Measurements from ENCODE around the gene CAPZB. TPM values are rescaled to one million over a fixed set of nuclear protein-coding genes. Genes with fewer than 3 reads are reported as not detected.

CAPZB gene
- polyA plus RNA-seq, 1 donor from 2014 or later: 159 TPM

DNA sequence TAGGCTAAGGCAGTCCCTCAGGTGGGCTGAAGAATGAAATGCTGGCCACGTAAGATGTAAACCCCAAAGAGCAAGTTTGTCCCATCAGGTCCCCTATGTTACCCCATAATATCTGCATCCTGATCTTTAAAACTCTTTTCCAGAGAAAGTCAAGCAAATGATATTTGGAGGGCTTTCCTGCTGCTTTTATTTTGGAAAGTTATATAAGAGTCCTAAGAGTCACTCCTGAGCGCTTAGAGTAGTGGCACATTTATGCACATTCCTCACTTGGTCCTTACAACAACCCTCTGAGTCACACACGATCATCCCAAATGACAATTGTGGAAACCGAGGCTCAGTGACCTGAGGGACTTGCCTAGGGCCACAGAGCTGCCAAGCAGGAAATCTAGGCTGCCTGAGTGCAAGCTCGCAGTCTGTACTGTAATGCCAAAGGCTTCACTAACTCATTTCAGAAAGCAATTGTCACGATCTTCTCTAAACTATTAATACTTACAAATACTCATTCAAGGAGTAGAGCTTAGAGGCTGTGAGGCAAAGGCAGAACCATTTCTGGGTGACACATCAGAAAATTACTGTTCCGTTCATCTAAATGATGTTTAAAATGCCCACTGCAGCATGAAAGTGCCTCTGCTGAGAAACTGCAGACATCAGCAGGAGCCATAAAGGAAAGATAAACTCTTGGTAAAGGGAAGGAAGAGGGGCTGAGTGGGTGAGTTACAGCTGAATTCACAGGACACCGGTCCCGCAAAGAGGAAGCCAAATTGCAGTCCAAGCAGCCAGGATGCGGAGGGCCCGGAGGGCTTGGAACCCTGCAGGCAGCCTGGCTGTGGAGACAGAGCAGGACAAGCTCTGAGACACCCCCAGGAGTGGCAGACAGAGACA, 30.8 kb downstream of the CAPZB start:
- H3K4me3 ChIP-seq (ENCODE audit: low read length): no peak overlapping the region
- no peaks in the 10 kb centered on the region for H3K9me2 ChIP-seq (ENCODE audit: insufficient read depth, low read length)
- no peaks in the 10 kb centered on the region for H4K20me1 ChIP-seq (ENCODE audit: insufficient read depth)
- no peaks in the 10 kb centered on the region for H3K9me3 ChIP-seq (ENCODE audit: low read length)
- H3K27me3 ChIP-seq (ENCODE audit: insufficient read depth, low read depth, low read length): no peaks in the 10 kb centered on the region
- no peaks in the 10 kb centered on the region for H3F3A ChIP-seq (ENCODE audit: insufficient read depth, low read length, poor library complexity, severe bottlenecking)
- TF ChIP-seq EP300 (conservative IDR thresholded peaks at IDR 0.05; ENCODE audit: poor library complexity, severe bottlenecking) (no peak), POLR2AphosphoS5 (IDR thresholded peaks at IDR 0.05) (no peak), EZH2 (IDR thresholded peaks at IDR 0.05; ENCODE audit: borderline replicate concordance, insufficient read depth, low read length, poor library complexity, severe bottlenecking) (no peak), RAD21 (conservative IDR thresholded peaks at IDR 0.05) (no peak), SMC3 (conservative IDR thresholded peaks at IDR 0.05; ENCODE audit: poor library complexity) (no peak), TAF1 (IDR thresholded peaks at IDR 0.05; ENCODE audit: low read depth) (no peak), MXI1 (conservative IDR thresholded peaks at IDR 0.05; ENCODE audit: poor library complexity, severe bottlenecking) (no peak)
- TF ChIP-seq, protein P1, sequence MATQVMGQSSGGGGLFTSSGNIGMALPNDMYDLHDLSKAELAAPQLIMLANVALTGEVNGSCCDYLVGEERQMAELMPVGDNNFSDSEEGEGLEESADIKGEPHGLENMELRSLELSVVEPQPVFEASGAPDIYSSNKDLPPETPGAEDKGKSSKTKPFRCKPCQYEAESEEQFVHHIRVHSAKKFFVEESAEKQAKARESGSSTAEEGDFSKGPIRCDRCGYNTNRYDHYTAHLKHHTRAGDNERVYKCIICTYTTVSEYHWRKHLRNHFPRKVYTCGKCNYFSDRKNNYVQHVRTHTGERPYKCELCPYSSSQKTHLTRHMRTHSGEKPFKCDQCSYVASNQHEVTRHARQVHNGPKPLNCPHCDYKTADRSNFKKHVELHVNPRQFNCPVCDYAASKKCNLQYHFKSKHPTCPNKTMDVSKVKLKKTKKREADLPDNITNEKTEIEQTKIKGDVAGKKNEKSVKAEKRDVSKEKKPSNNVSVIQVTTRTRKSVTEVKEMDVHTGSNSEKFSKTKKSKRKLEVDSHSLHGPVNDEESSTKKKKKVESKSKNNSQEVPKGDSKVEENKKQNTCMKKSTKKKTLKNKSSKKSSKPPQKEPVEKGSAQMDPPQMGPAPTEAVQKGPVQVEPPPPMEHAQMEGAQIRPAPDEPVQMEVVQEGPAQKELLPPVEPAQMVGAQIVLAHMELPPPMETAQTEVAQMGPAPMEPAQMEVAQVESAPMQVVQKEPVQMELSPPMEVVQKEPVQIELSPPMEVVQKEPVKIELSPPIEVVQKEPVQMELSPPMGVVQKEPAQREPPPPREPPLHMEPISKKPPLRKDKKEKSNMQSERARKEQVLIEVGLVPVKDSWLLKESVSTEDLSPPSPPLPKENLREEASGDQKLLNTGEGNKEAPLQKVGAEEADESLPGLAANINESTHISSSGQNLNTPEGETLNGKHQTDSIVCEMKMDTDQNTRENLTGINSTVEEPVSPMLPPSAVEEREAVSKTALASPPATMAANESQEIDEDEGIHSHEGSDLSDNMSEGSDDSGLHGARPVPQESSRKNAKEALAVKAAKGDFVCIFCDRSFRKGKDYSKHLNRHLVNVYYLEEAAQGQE (IDR thresholded peaks at IDR 0.05; ENCODE audit: borderline replicate concordance): no peak
- TF ChIP-seq, protein P2, sequence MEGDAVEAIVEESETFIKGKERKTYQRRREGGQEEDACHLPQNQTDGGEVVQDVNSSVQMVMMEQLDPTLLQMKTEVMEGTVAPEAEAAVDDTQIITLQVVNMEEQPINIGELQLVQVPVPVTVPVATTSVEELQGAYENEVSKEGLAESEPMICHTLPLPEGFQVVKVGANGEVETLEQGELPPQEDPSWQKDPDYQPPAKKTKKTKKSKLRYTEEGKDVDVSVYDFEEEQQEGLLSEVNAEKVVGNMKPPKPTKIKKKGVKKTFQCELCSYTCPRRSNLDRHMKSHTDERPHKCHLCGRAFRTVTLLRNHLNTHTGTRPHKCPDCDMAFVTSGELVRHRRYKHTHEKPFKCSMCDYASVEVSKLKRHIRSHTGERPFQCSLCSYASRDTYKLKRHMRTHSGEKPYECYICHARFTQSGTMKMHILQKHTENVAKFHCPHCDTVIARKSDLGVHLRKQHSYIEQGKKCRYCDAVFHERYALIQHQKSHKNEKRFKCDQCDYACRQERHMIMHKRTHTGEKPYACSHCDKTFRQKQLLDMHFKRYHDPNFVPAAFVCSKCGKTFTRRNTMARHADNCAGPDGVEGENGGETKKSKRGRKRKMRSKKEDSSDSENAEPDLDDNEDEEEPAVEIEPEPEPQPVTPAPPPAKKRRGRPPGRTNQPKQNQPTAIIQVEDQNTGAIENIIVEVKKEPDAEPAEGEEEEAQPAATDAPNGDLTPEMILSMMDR (IDR thresholded peaks at IDR 0.05; ENCODE audit: poor library complexity, severe bottlenecking): no peak
- no peaks in the 10 kb centered on the region for H3K36me3 ChIP-seq (ENCODE audit: insufficient read depth, low read length)
- H2AFZ ChIP-seq (ENCODE audit: low read depth, low read length): no peak overlapping the region
- H3K4me2 ChIP-seq (ENCODE audit: low read length): no peak overlapping the region
- peaks cover 10% of the 10 kb centered on the region for H3K79me2 ChIP-seq (replicated peaks; ENCODE audit: insufficient read depth, low read length)
- no peak overlapping the region for H3K9ac ChIP-seq (ENCODE audit: low read length)
- no peak overlapping the region for H3K27ac ChIP-seq (ENCODE audit: low read length)

DNA sequence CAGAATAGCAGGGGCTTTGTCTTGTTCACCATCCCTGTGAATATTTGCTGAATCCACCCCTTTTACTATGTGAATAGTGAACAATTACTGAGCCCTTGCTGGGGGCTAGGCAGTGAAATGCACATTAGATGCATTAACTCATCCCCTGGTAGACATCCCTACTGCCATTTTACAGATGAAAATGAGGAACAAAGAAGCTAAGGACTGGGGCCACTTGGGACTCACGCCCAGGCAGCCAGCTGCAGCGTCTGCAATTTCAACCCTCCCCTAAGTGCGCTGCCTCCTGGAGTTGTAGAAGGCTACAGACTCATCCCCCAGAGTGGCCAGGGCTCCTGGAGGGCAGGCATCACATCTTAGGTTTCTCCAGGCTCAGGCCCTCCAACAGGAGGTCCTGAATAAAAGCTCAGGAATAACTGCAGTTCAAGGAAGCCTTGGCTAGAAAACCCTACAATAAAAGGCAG, 31.6 kb downstream of the CAPZB start:
- no peaks in the 10 kb centered on the region for H3K27me3 ChIP-seq (ENCODE audit: insufficient read depth, low read depth, low read length)
- no peaks in the 10 kb centered on the region for H3K9me3 ChIP-seq (ENCODE audit: low read length)
- no peaks in the 10 kb centered on the region for H3K9me2 ChIP-seq (ENCODE audit: insufficient read depth, low read length)
- TF ChIP-seq RAD21 (conservative IDR thresholded peaks at IDR 0.05) (no peak), EP300 (conservative IDR thresholded peaks at IDR 0.05; ENCODE audit: poor library complexity, severe bottlenecking) (no peak), SMC3 (conservative IDR thresholded peaks at IDR 0.05; ENCODE audit: poor library complexity) (no peak), EZH2 (IDR thresholded peaks at IDR 0.05; ENCODE audit: borderline replicate concordance, insufficient read depth, low read length, poor library complexity, severe bottlenecking) (no peak), TAF1 (IDR thresholded peaks at IDR 0.05; ENCODE audit: low read depth) (no peak), POLR2AphosphoS5 (IDR thresholded peaks at IDR 0.05) (no peak), MXI1 (conservative IDR thresholded peaks at IDR 0.05; ENCODE audit: poor library complexity, severe bottlenecking) (no peak)
- TF ChIP-seq, protein P1 (IDR thresholded peaks at IDR 0.05; ENCODE audit: borderline replicate concordance): no peak
- TF ChIP-seq, protein P2 (IDR thresholded peaks at IDR 0.05; ENCODE audit: poor library complexity, severe bottlenecking): no peak
- H3K36me3 ChIP-seq (ENCODE audit: insufficient read depth, low read length): no peaks in the 10 kb centered on the region
- H3F3A ChIP-seq (ENCODE audit: insufficient read depth, low read length, poor library complexity, severe bottlenecking): no peaks in the 10 kb centered on the region
- H3K27ac ChIP-seq (ENCODE audit: low read length): no peak overlapping the region
- no peak overlapping the region for H2AFZ ChIP-seq (ENCODE audit: low read depth, low read length)
- no peaks in the 10 kb centered on the region for H4K20me1 ChIP-seq (ENCODE audit: insufficient read depth)
- no peak overlapping the region for H3K4me2 ChIP-seq (ENCODE audit: low read length)
- no peak overlapping the region for H3K4me3 ChIP-seq (ENCODE audit: low read length)
- peaks cover 10% of the 10 kb centered on the region for H3K79me2 ChIP-seq (replicated peaks; ENCODE audit: insufficient read depth, low read length)
- H3K9ac ChIP-seq (ENCODE audit: low read length): no peak overlapping the region
